Stimulated activated CD8-positive, alpha-beta memory T cell treated with anti-CD3 and anti-CD28 coated beads, Interleukin-4, amount 100 ng/mL, for 1 hour (primary cell): ENCODE data around the gene C1RL.
"Not testable (repeated sequence)": the region's sequence is repeated elsewhere in the genome, so short reads cannot be mapped to it uniquely, and the experiment has no call there.

Experiments
- DNase-seq, 2 donors: peaks; one replicate each; pipeline ENCODE4 v3.0.0-alpha.2; 2020; ENCODE audit warnings: low read depth in 2 of 2, low spot score in 1 of 2

C1RL gene

DNA sequence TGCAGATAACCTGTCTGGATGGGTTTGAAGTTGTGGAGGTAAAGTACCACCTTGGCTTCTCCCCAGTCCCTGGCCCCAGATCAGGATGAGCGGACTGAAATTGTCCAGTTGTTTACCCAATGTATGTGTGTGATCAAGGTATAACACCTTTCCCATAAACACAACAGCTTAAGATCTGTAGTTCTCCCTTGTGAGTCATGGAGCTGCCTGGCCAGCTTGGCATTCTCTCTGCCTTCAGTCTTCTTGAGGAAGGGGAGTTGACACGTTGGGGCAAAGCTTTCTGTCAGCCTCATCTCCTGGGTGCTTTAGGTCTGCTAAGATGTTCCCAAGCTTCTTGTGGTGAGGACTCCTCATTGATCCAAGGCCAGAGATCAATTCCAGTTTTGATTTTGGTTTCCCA, 42.4 kb downstream of the C1RL start:
- DNase-seq, result no peak

- DNase-seq, result no peak
Observed at GRCh38 chr12:7065073-7065623, 43.9 kb downstream of the C1RL start.

GRCh38 chr12:7064516-7064915, 44.5 kb downstream of the C1RL start:
- DNase-seq, result no peak

GRCh38 chr12:7061596-7061995, 47.4 kb downstream of the C1RL start:
- no peak for DNase-seq

GRCh38 chr12:7061138-7061537, 47.9 kb downstream of the C1RL start:
- no peak for DNase-seq

DNA sequence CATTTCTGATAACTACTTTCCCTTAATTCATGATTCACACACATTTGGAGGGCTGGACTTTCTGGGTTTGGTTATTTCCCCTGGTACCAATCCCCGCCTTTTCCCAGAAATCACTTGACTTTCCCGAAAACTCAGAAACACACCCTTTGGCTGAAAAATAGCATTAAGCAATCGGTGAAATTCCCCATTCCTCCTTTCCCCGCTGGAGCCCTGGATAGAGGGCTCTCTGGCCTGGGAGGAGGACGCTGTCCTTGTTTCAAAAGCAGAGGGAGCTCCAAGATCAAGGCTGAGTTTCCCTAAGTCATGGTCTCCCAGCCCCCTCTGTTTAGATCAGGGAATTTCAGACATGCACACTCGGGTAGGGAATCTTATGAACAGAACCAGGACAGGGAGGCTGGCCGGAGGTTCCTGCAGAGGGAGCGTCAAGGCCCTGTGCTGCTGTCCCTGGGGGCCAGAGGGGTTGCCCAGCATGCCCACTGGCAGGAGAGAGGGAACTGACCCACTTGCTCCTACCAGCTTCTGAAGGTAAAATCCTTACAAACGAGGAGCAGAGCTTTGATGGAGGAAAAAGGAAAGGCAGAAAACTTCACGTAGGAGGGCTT, 48.6 kb downstream of the C1RL start, which contains the start of gene C1S:
C1S (plus strand) TSS at position 366 of the 602 bp plus-strand sequence. CDS start 1,195 bp downstream, outside the sequence.
- no peak for DNase-seq

DNA sequence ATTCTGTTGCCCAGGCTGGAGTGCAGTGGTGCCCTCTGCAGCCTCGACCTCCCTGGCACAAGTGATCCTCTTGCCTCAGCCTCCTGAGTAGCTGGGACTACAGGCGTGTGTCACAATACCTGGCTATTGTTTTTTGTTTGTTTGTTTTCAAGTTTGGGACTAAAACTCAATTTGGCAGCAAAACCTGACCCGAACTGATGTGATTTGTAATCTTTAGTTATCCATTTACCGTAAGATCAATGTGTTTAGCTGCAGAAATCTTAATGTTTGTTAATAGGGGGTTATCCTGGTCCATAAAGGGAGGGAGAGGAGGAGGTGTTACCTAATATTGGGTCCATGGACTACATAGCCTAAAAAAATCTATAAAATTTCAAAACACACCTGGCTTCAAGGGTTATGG, 49.2 kb downstream of the C1RL start:
- DNase-seq, result no peak

DNA sequence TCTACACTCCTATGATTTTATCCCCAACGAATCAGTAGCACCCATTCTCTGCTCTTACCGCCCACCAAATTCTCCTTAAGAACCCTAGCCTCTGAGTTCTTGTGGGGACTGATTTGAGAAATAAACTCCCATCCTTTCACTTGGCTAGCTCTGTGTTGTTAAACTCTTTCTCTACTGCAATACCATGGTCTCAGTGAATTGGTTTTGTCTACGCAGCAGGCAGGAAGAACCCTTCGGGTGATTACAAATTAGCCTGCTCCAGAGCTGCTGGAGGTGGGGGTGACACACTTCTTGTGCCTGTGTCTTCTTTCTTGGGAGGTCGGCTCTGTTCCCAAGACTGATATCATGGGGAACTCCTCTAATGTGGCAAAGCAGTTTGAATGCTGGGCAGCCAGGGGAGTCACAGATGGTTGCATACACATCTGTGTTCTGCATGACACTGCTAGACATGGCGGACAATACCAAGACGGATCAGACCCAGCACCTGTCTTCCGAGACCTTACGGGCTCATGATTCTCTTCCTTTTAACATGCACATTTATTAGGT, 50.1 kb downstream of the C1RL start:
- DNase-seq, result no peak

DNA sequence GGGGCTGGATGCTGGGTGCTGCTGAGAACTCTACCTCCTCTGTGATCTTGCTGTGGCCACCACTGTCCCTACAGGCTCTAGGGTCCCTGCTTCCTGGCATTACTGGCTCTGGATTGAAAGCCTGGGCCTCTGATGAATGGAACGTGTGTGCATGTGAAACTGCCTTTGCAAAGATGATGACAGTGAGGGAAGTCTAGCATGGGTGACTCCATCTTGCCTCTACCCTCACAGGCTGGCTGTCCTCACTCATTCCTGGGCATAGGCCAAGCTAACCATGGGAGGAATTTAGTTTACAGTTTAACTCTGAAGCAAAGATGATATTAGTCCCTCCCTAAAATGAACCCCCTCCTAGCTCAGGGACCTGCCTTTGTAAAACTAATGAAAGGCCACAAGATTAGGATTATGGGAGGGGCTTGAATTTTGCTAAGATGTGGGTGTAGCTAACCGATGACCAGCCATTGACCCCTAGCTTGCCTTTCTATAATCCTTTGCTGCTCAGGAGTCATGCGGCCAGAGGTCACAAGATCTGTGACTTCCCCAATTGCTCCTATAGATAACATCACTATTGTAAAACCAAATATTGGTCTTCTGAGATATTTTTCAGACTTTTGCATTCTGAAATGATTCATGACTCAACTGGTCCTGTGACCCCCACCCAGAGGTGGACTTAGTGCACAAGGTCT, 50.7 kb downstream of the C1RL start:
- no peak for DNase-seq

GRCh38 chr12:7055736-7056135, 53.3 kb downstream of the C1RL start:
- DNase-seq, result not testable (repeated sequence)

- DNase-seq, result no peak
Observed at GRCh38 chr12:7054925-7055324, 54.1 kb downstream of the C1RL start.

- DNase-seq, result not testable (repeated sequence)
Observed at GRCh38 chr12:7049973-7050372, 59.0 kb downstream of the C1RL start.

- not testable (repeated sequence) for DNase-seq
Observed at GRCh38 chr12:7049445-7049951, 59.5 kb downstream of the C1RL start.

GRCh38 chr12:7047306-7047705, 61.7 kb downstream of the C1RL start:
- no peak for DNase-seq

- DNase-seq, result no peak
Observed at GRCh38 chr12:7046383-7047105, 62.5 kb downstream of the C1RL start.

- no peak for DNase-seq
Observed at GRCh38 chr12:7045913-7046312, 63.1 kb downstream of the C1RL start.
